ENCODE measurements around the gene CSMD2.

CSMD2 gene

GRCh38 chr1:33932871-33933270 is 232.2 kb downstream of the CSMD2 start:
- no peak for TF ChIP-seq TSHZ2 (CRISPR knock-in tag; IDR thresholded peaks at IDR 0.05)
- TF ChIP-seq ZNF70 (CRISPR knock-in tag; IDR thresholded peaks at IDR 0.05): no peak
- TF ChIP-seq ESRRG (CRISPR knock-in tag; IDR thresholded peaks at IDR 0.05): no peak
- TF ChIP-seq ZNF565 (CRISPR knock-in tag; conservative IDR thresholded peaks at IDR 0.05; ENCODE audit: low read depth): no peak
- TF ChIP-seq PPARA (CRISPR knock-in tag; IDR thresholded peaks at IDR 0.05; ENCODE audit: borderline replicate concordance): no peak
- no peak for TF ChIP-seq CSRNP3 (CRISPR knock-in tag; IDR thresholded peaks at IDR 0.05)
- TF ChIP-seq GLIS3 (CRISPR knock-in tag; IDR thresholded peaks at IDR 0.05): no peak
- TF ChIP-seq, protein P1, sequence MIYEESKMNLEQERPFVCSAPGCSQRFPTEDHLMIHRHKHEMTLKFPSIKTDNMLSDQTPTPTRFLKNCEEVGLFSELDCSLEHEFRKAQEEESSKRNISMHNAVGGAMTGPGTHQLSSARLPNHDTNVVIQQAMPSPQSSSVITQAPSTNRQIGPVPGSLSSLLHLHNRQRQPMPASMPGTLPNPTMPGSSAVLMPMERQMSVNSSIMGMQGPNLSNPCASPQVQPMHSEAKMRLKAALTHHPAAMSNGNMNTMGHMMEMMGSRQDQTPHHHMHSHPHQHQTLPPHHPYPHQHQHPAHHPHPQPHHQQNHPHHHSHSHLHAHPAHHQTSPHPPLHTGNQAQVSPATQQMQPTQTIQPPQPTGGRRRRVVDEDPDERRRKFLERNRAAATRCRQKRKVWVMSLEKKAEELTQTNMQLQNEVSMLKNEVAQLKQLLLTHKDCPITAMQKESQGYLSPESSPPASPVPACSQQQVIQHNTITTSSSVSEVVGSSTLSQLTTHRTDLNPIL (CRISPR knock-in tag; IDR thresholded peaks at IDR 0.05; ENCODE audit: low read depth): no peak
- no peak for TF ChIP-seq CSDC2 (CRISPR knock-in tag; IDR thresholded peaks at IDR 0.05)
- no peak for TF ChIP-seq PATZ1 (CRISPR knock-in tag; IDR thresholded peaks at IDR 0.05; ENCODE audit: borderline replicate concordance)
- TF ChIP-seq SNAI2 (CRISPR knock-in tag; IDR thresholded peaks at IDR 0.05): no peak
- TF ChIP-seq RARB (CRISPR knock-in tag; IDR thresholded peaks at IDR 0.05): no peak
- ATAC-seq: no peak

GRCh38 chr1:33931111-33931475 is 233.9 kb downstream of the CSMD2 start:
- no peak for ATAC-seq
- TF ChIP-seq TCF4 (CRISPR knock-in tag; IDR thresholded peaks at IDR 0.05; ENCODE audit: borderline replicate concordance) (no peak), ZNF565 (CRISPR knock-in tag; conservative IDR thresholded peaks at IDR 0.05; ENCODE audit: low read depth) (no peak), OSR1 (CRISPR knock-in tag; IDR thresholded peaks at IDR 0.05) (no peak), CSRNP3 (CRISPR knock-in tag; IDR thresholded peaks at IDR 0.05) (no peak), ZFP30 (CRISPR knock-in tag; IDR thresholded peaks at IDR 0.05) (no peak), TOX (CRISPR knock-in tag; IDR thresholded peaks at IDR 0.05; ENCODE audit: borderline replicate concordance) (no peak), ZC3H10 (CRISPR knock-in tag; IDR thresholded peaks at IDR 0.05) (no peak), ZNF70 (CRISPR knock-in tag; IDR thresholded peaks at IDR 0.05) (no peak), ZFP3 (CRISPR knock-in tag; IDR thresholded peaks at IDR 0.05) (no peak), RARB (CRISPR knock-in tag; IDR thresholded peaks at IDR 0.05) (no peak), ARNTL (CRISPR knock-in tag; IDR thresholded peaks at IDR 0.05; ENCODE audit: borderline replicate concordance, low read depth) (no peak), CSDC2 (CRISPR knock-in tag; IDR thresholded peaks at IDR 0.05) (no peak), ISL1 (CRISPR knock-in tag; IDR thresholded peaks at IDR 0.05) (no peak), ZNF8 (CRISPR knock-in tag; IDR thresholded peaks at IDR 0.05) (no peak), GLIS3 (CRISPR knock-in tag; IDR thresholded peaks at IDR 0.05) (no peak)
- TF ChIP-seq, protein P1 (CRISPR knock-in tag; IDR thresholded peaks at IDR 0.05; ENCODE audit: low read depth): no peak
- TF ChIP-seq, protein P2, sequence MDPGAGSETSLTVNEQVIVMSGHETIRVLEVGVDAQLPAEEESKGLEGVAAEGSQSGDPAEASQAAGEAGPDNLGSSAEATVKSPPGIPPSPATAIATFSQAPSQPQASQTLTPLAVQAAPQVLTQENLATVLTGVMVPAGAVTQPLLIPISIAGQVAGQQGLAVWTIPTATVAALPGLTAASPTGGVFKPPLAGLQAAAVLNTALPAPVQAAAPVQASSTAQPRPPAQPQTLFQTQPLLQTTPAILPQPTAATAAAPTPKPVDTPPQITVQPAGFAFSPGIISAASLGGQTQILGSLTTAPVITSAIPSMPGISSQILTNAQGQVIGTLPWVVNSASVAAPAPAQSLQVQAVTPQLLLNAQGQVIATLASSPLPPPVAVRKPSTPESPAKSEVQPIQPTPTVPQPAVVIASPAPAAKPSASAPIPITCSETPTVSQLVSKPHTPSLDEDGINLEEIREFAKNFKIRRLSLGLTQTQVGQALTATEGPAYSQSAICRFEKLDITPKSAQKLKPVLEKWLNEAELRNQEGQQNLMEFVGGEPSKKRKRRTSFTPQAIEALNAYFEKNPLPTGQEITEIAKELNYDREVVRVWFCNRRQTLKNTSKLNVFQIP (CRISPR knock-in tag; IDR thresholded peaks at IDR 0.05; ENCODE audit: borderline replicate concordance, low read depth): no peak

Measured in SK-N-SH treated with all-trans-retinoic acid at 6 μM for 48 hours (cell line).